Cardiac fibroblast (primary cell): ENCODE results near the gene SUMO3.

Experiments
- DNase-seq, 2 donors: peaks; one replicate each; pipeline versions ENCODE4 v3.0.0 to v3.0.0-alpha.2; 2010; ENCODE audit warnings: low read depth in 2 of 2
- H3K4me3 ChIP-seq, 2 donors: replicated peaks in 1 of 2; 1 replicate in 1 of 2; 2 replicates in 1 of 2; pipeline ENCODE4 v1.5.1; 2011; ENCODE audit warnings: low read depth in 2 of 2, low read length in 2 of 2, mild to moderate bottlenecking in 2 of 2, moderate library complexity in 1 of 2
- CTCF ChIP-seq: IDR thresholded peaks from one replicate; pipeline ENCODE4 v1.5.1; 2011; ENCODE audit warnings: low read depth, mild to moderate bottlenecking, low read length, inconsistent platforms

SUMO3 gene

DNA sequence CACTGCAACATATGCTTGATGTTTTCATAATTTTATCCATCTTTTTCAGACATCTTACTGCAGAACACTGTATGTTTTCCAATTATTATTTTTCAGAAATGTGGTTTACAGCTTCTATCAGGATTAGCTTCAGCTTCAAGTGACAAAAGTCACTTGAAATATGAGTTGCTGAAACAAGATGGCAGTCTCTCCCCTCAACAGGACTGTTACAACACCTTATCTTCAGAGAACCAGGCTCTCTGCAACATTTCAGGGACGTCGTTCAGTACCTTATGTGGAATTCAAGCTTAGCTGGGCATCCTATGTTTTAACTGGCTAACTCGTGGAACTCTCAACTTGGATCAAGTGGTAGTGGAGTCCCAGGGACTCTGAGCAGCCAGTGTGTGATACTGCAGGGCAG lies 14.2 kb downstream of the SUMO3 start:
- DNase-seq: no peak
- TF ChIP-seq CTCF: no peak
- no peak overlapping the region for H3K4me3 ChIP-seq

GRCh38 chr21:44802396-44803153 lies 15.3 kb downstream of the SUMO3 start:
- DNase-seq: peak in 1 of 2 donors; percentile 13
- no peak for TF ChIP-seq CTCF
- H3K4me3 ChIP-seq: peak overlapping the region; percentile 88 to 90

DNA sequence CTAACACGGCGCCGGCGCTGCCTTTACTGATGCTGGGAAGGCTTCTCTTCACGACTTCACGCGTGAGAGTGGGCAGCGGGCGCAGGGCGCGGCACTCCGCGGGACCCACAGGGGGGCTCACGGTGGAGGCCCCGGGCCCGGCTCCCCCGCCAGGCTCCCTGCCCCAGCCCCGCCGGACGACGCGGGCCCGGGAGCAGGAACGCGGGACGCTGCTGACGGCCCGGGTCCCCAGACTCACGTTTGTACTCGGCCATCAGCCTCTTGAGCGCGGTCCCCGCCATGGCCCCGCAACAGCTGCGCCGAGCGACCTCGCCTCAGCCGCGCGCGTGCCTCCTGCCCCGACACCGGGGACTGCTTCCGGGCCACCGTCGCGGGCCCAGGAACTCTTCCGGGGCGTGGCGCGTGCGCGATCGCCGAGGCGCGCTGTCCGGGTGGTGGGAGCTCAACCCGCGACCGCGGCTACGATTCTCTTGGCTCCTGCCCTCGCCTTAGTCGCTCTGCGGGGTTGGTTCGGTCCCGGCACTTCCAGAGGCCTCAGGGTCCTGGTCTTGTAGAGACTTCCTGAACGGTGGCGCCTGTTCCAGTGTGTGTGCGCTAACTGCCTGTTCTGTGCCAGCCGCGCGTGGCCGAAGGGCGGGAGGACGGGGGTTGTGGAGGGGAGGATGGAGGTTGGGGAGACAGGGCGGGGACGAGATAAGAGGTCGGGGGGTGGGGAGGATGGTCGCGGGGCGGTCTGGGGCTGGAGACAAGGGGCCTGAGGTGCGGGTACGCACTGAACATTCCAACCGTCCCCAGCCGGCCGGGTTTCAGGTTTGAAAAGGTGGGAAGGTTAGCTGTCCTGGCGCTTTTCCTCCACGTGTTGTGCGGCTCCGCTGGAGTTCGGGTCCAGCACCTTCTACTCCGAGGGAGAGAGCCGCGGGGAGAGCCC lies 16.1 kb downstream of the SUMO3 start, which contains the start of gene UBE2G2:
UBE2G2 (minus strand) TSS at position 353 of the 928 bp plus-strand sequence; CDS start at position 281, 72 bp downstream.
- DNase-seq: peak; percentile 77 to 78
- TF ChIP-seq CTCF: no peak
- H3K4me3 ChIP-seq: peak within 1 kb of the TSS; percentile 88 to 90

GRCh38 chr21:44800971-44801467 lies 16.8 kb downstream of the SUMO3 start:
- peak; percentile 37 for TF ChIP-seq CTCF
- H3K4me3 ChIP-seq: peak overlapping the region; percentile 88 to 90
- DNase-seq: peak; percentile 31 to 49

DNA sequence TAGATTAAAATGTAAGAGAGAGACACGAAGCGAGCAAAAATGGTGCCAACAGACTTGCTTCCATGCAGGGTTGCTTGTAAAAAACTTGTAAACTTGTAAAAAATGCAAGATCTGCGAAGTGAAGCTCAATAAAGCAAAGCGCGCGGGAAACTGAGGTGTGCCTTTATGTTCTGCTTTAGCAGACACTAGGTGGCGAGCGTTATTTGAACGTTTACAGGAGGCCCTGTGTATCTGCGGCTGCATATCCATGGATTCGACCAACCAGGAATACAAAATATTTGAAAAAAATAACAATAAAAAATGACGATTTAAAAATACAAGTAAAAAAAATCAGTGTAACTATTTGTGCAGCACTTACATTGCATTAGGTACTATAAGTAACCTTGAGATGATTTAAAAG lies 17.8 kb downstream of the SUMO3 start:
- DNase-seq: peak; percentile 69 to 72
- TF ChIP-seq CTCF: peak; percentile 41
- peak overlapping the region; percentile 11 to 90 for H3K4me3 ChIP-seq

- no peak for DNase-seq
- H3K4me3 ChIP-seq: no peak overlapping the region
- no peak for TF ChIP-seq CTCF
These were observed 18.2 kb downstream of the SUMO3 start for GRCh38 chr21:44799646-44800045.
